ENCODE measurements around the gene PAK5. TPM values are rescaled to one million over a fixed set of nuclear protein-coding genes. Genes with fewer than 3 reads are reported as not detected.

Gene PAK5
- total and polyA plus RNA-seq, 2 donors (not counting 1 experiment from before 2014, with no cell fraction given), result not detected

- DNase-seq (ENCODE audit: low read depth in 2 of 2), result no peak
- H3K9ac ChIP-seq (ENCODE audit: insufficient read depth, low read length), result no peak overlapping the region
- H3K4me2 ChIP-seq (ENCODE audit: extremely low read depth, insufficient read depth, low read length), result no peak overlapping the region
- no peaks in the 10 kb centered on the region for H3K27me3 ChIP-seq (ENCODE audit: control insufficient read depth, insufficient read depth, low read length)
- no peak overlapping the region for H3K4me3 ChIP-seq (replicated peaks in 1 of 4; ENCODE audit: control extremely low read depth in 1 of 4, insufficient read depth in 1 of 4, low read depth in 3 of 4, low read length in 4 of 4)
- no peaks in the 10 kb centered on the region for H3K79me2 ChIP-seq (ENCODE audit: control insufficient read depth, insufficient read depth, low read length)
- H2AFZ ChIP-seq (ENCODE audit: low read length), result no peak overlapping the region
- H4K20me1 ChIP-seq (ENCODE audit: control insufficient read depth, extremely low read depth, insufficient read depth, low read length), result no peaks in the 10 kb centered on the region
- no peaks in the 10 kb centered on the region for H3K36me3 ChIP-seq (ENCODE audit: control insufficient read depth, insufficient read depth, low read length)
- H3K27ac ChIP-seq (ENCODE audit: insufficient read depth, low read length), result no peak overlapping the region
- H3K4me1 ChIP-seq (ENCODE audit: control insufficient read depth, extremely low read depth, insufficient read depth, low read length), result no peaks in the 10 kb centered on the region
- H3K9me3 ChIP-seq (ENCODE audit: control insufficient read depth, insufficient read depth, low read depth, low read length), result no peaks in the 10 kb centered on the region
- TF ChIP-seq EZH2 (IDR thresholded peaks at IDR 0.05; ENCODE audit: low read length, missing control alignments), result no peak
- TF ChIP-seq, protein P1, sequence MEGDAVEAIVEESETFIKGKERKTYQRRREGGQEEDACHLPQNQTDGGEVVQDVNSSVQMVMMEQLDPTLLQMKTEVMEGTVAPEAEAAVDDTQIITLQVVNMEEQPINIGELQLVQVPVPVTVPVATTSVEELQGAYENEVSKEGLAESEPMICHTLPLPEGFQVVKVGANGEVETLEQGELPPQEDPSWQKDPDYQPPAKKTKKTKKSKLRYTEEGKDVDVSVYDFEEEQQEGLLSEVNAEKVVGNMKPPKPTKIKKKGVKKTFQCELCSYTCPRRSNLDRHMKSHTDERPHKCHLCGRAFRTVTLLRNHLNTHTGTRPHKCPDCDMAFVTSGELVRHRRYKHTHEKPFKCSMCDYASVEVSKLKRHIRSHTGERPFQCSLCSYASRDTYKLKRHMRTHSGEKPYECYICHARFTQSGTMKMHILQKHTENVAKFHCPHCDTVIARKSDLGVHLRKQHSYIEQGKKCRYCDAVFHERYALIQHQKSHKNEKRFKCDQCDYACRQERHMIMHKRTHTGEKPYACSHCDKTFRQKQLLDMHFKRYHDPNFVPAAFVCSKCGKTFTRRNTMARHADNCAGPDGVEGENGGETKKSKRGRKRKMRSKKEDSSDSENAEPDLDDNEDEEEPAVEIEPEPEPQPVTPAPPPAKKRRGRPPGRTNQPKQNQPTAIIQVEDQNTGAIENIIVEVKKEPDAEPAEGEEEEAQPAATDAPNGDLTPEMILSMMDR (conservative IDR thresholded peaks at IDR 0.05 in 1 of 2, IDR thresholded peaks at IDR 0.05 in 1 of 2; ENCODE audit: low read depth in 1 of 2, low read length in 2 of 2), result no peak
These were observed 205.9 kb downstream of the PAK5 start for GRCh38 chr20:9632991-9633390.

DNA sequence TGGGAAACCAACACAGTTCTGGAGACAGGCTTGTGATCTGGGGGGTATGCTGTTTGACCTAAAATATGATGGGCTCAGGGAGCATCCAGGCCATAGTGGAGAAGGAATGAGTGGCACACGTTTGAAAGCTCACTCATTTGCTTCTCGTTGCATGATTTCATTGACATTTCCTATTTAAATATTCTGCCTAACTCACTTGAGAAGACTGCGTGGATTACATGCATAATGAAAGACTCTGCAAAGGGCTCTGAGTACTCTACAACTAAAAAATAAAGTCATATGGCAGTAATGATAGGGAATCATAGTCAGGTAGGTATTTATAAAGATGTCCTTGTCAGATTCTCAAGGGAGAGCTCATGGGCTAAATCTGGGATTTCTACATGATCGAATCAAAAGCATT is 206.6 kb downstream of the PAK5 start:
- H2AFZ ChIP-seq (ENCODE audit: low read length), result no peak overlapping the region
- H3K9me3 ChIP-seq (ENCODE audit: control insufficient read depth, insufficient read depth, low read depth, low read length), result no peaks in the 10 kb centered on the region
- no peak overlapping the region for H3K4me3 ChIP-seq (replicated peaks in 1 of 4; ENCODE audit: control extremely low read depth in 1 of 4, insufficient read depth in 1 of 4, low read depth in 3 of 4, low read length in 4 of 4)
- no peaks in the 10 kb centered on the region for H3K36me3 ChIP-seq (ENCODE audit: control insufficient read depth, insufficient read depth, low read length)
- no peak overlapping the region for H3K27ac ChIP-seq (ENCODE audit: insufficient read depth, low read length)
- no peaks in the 10 kb centered on the region for H4K20me1 ChIP-seq (ENCODE audit: control insufficient read depth, extremely low read depth, insufficient read depth, low read length)
- TF ChIP-seq EZH2 (IDR thresholded peaks at IDR 0.05; ENCODE audit: low read length, missing control alignments), result no peak
- TF ChIP-seq, protein P1 (conservative IDR thresholded peaks at IDR 0.05 in 1 of 2, IDR thresholded peaks at IDR 0.05 in 1 of 2; ENCODE audit: low read depth in 1 of 2, low read length in 2 of 2), result no peak
- no peak for DNase-seq (ENCODE audit: low read depth in 2 of 2)
- H3K4me1 ChIP-seq (ENCODE audit: control insufficient read depth, extremely low read depth, insufficient read depth, low read length), result no peaks in the 10 kb centered on the region
- no peak overlapping the region for H3K9ac ChIP-seq (ENCODE audit: insufficient read depth, low read length)
- no peaks in the 10 kb centered on the region for H3K27me3 ChIP-seq (ENCODE audit: control insufficient read depth, insufficient read depth, low read length)
- H3K79me2 ChIP-seq (ENCODE audit: control insufficient read depth, insufficient read depth, low read length), result no peaks in the 10 kb centered on the region
- no peak overlapping the region for H3K4me2 ChIP-seq (ENCODE audit: extremely low read depth, insufficient read depth, low read length)

GRCh38 chr20:9630554-9630953 is 208.3 kb downstream of the PAK5 start:
- Histone ChIP-seq H2AFZ (ENCODE audit: low read length) (no peak overlapping the region), H3K4me2 (ENCODE audit: extremely low read depth, insufficient read depth, low read length) (no peak overlapping the region), H3K4me3 (replicated peaks in 1 of 4; ENCODE audit: control extremely low read depth in 1 of 4, insufficient read depth in 1 of 4, low read depth in 3 of 4, low read length in 4 of 4) (no peak overlapping the region), H3K9ac (ENCODE audit: insufficient read depth, low read length) (no peak overlapping the region), H3K4me1 (ENCODE audit: control insufficient read depth, extremely low read depth, insufficient read depth, low read length) (no peaks in the 10 kb centered on the region), H3K27me3 (ENCODE audit: control insufficient read depth, insufficient read depth, low read length) (no peaks in the 10 kb centered on the region), H3K79me2 (ENCODE audit: control insufficient read depth, insufficient read depth, low read length) (no peaks in the 10 kb centered on the region), H4K20me1 (ENCODE audit: control insufficient read depth, extremely low read depth, insufficient read depth, low read length) (no peaks in the 10 kb centered on the region), H3K9me3 (ENCODE audit: control insufficient read depth, insufficient read depth, low read depth, low read length) (no peaks in the 10 kb centered on the region), H3K27ac (ENCODE audit: insufficient read depth, low read length) (no peak overlapping the region), H3K36me3 (ENCODE audit: control insufficient read depth, insufficient read depth, low read length) (no peaks in the 10 kb centered on the region)
- DNase-seq (ENCODE audit: low read depth in 2 of 2), result no peak
- TF ChIP-seq, protein P1 (conservative IDR thresholded peaks at IDR 0.05 in 1 of 2, IDR thresholded peaks at IDR 0.05 in 1 of 2; ENCODE audit: low read depth in 1 of 2, low read length in 2 of 2), result no peak
- no peak for TF ChIP-seq EZH2 (IDR thresholded peaks at IDR 0.05; ENCODE audit: low read length, missing control alignments)
